MM.1S (cell line): ENCODE results near the gene CAMK2A.

Experiments used
- DNase-seq: peaks from one replicate; pipeline ENCODE4 v3.0.0-alpha.2; 2015
- H2AFZ ChIP-seq: fragments of 300-600 bp; sonication (generic); 2 replicates; pipeline ENCODE4 v1.6.0; 2016; ENCODE audit warnings: antibody characterized with exemption, low read length
- H3F3A ChIP-seq: fragments of 300-600 bp; sonication (generic); 2 replicates; pipeline ENCODE4 v1.6.1; 2016; ENCODE audit warnings: mild to moderate bottlenecking, antibody characterized with exemption, low read length, moderate library complexity, mixed read lengths; ENCODE audit not compliant: insufficient read depth
- H3K27ac ChIP-seq: fragments of 300-600 bp; sonication (generic); 2 replicates; pipeline ENCODE4 v1.5.1; 2016; ENCODE audit warnings: mild to moderate bottlenecking, low read length
- H3K27me3 ChIP-seq: fragments of 300-600 bp; sonication (generic); replicated peaks from 2 replicates; pipeline ENCODE4 v1.6.0; 2016; ENCODE audit warnings: low read length; ENCODE audit not compliant: insufficient read depth
- H3K36me3 ChIP-seq: fragments of 300-600 bp; sonication (generic); replicated peaks from 2 replicates; pipeline ENCODE4 v1.6.1; 2016; ENCODE audit warnings: mild to moderate bottlenecking, low read length, mixed read lengths; ENCODE audit not compliant: insufficient read depth
- H3K4me1 ChIP-seq: fragments of 300-600 bp; sonication (generic); 2 replicates; pipeline ENCODE4 v1.6.1; 2016; ENCODE audit warnings: low read length, mixed read lengths
- H3K4me2 ChIP-seq: fragments of 300-600 bp; sonication (generic); 2 replicates; pipeline ENCODE4 v1.6.0; 2016; ENCODE audit warnings: low read depth, low read length
- H3K4me3 ChIP-seq: fragments of 300-600 bp; sonication (generic); 2 replicates; pipeline ENCODE4 v1.5.1; 2016; ENCODE audit warnings: low read length, mixed read lengths
- H3K79me2 ChIP-seq: fragments of 300-600 bp; sonication (generic); 2 replicates; pipeline ENCODE4 v1.6.1; 2016; ENCODE audit warnings: mixed run types, low read length, mixed read lengths
- H3K9ac ChIP-seq: fragments of 300-600 bp; sonication (generic); 2 replicates; pipeline ENCODE4 v1.6.1; 2016; ENCODE audit warnings: low read length, mixed read lengths
- H3K9me2 ChIP-seq: fragments of 300-600 bp; sonication (generic); replicated peaks from 2 replicates; pipeline ENCODE4 v1.6.1; 2016; ENCODE audit warnings: mild to moderate bottlenecking, low read length, mixed read lengths; ENCODE audit not compliant: insufficient read depth
- H3K9me3 ChIP-seq: fragments of 300-600 bp; sonication (generic); replicated peaks from 2 replicates; pipeline ENCODE4 v1.6.1; 2016; ENCODE audit warnings: mild to moderate bottlenecking, low read length, mixed read lengths; ENCODE audit not compliant: insufficient read depth
- H4K20me1 ChIP-seq: fragments of 300-600 bp; sonication (generic); 2 replicates; pipeline ENCODE4 v1.6.1; 2016; ENCODE audit warnings: mild to moderate bottlenecking, low read length, moderate library complexity, mixed read lengths; ENCODE audit not compliant: insufficient read depth
- EZH2 ChIP-seq: fragments of 300-600 bp; sonication (generic); optimal IDR thresholded peaks from 2 replicates; pipeline ENCODE3; 2017; ENCODE audit warnings: low read depth, mild to moderate bottlenecking, antibody characterized with exemption, low read length, mixed read lengths
- EZH2phosphoT487 ChIP-seq: fragments of 300-600 bp; sonication (generic); IDR thresholded peaks from 2 replicates; pipeline ENCODE4 v1.6.1; 2018; ENCODE audit warnings: antibody characterized with exemption, low read length
- TF ChIP-seq, protein P1 (sequence below): fragments of 300-600 bp; sonication (generic); IDR thresholded peaks from 2 replicates; pipeline ENCODE4 v1.5.1; 2016; ENCODE audit warnings: antibody characterized with exemption, low read length, mixed read lengths

Gene CAMK2A

DNA sequence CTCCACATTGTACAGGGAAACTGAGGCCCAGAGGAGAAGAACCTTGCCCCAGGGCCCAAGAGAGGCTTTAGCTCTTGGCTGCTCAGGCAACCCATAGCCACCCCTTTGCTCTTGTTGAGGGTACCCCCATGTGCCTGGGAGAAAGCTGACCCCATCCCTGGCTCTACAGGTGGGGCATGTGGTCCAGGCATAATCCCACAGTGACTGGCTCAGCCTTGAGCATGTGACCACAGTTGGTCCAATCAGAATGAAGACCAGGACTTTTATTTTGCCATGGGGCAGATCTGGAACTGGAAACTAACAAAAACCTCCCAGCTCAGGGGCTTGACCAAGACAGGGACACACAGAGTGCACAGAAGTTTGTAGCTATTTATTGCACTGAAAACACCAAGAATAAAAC, 70.4 kb downstream of the CAMK2A start:
- Histone ChIP-seq H4K20me1 (no peaks in the 10 kb centered on the region), H3K4me2 (no peak overlapping the region), H2AFZ (no peak overlapping the region), H3K9me3 (no peaks in the 10 kb centered on the region), H3K36me3 (no peaks in the 10 kb centered on the region), H3K27ac (no peak overlapping the region), H3K4me3 (no peak overlapping the region), H3K9ac (no peak overlapping the region), H3K79me2 (no peaks in the 10 kb centered on the region), H3K9me2 (no peaks in the 10 kb centered on the region), H3F3A (no peaks in the 10 kb centered on the region), H3K27me3 (no peaks in the 10 kb centered on the region), H3K4me1 (no peaks in the 10 kb centered on the region)
- TF ChIP-seq, protein P1, sequence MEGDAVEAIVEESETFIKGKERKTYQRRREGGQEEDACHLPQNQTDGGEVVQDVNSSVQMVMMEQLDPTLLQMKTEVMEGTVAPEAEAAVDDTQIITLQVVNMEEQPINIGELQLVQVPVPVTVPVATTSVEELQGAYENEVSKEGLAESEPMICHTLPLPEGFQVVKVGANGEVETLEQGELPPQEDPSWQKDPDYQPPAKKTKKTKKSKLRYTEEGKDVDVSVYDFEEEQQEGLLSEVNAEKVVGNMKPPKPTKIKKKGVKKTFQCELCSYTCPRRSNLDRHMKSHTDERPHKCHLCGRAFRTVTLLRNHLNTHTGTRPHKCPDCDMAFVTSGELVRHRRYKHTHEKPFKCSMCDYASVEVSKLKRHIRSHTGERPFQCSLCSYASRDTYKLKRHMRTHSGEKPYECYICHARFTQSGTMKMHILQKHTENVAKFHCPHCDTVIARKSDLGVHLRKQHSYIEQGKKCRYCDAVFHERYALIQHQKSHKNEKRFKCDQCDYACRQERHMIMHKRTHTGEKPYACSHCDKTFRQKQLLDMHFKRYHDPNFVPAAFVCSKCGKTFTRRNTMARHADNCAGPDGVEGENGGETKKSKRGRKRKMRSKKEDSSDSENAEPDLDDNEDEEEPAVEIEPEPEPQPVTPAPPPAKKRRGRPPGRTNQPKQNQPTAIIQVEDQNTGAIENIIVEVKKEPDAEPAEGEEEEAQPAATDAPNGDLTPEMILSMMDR = no peak
- TF ChIP-seq EZH2phosphoT487 (no peak), EZH2 (no peak)
- no peak for DNase-seq

DNA sequence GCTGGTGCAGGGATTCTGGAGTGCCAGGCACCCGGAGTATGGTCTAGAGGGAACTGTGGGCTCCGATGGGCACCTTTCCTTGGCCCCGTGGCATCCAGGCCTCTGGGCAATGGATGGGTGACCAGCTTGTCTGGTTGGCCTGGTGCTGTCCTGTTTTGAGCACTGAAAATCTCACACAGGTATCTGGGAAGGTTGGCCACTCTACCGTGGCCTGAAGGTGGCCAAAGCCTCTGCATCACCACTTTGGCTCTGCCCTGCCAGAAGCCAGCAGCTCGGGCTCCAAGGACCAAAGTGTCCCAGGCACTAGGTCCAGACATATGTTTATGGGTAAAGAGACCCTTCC, 70.9 kb downstream of the CAMK2A start:
- TF ChIP-seq, protein P1 = no peak
- TF ChIP-seq EZH2phosphoT487 (no peak), EZH2 (no peak)
- Histone ChIP-seq H2AFZ (no peak overlapping the region), H3K4me3 (no peak overlapping the region), H3K27ac (no peak overlapping the region), H4K20me1 (no peaks in the 10 kb centered on the region), H3K9ac (no peak overlapping the region), H3K9me2 (no peaks in the 10 kb centered on the region), H3K79me2 (no peaks in the 10 kb centered on the region), H3K27me3 (no peaks in the 10 kb centered on the region), H3K4me1 (no peaks in the 10 kb centered on the region), H3K4me2 (no peak overlapping the region), H3F3A (no peaks in the 10 kb centered on the region), H3K9me3 (no peaks in the 10 kb centered on the region), H3K36me3 (no peaks in the 10 kb centered on the region)
- no peak for DNase-seq

- no peak overlapping the region for H3K4me2 ChIP-seq
- H3K27me3 ChIP-seq = no peaks in the 10 kb centered on the region
- no peaks in the 10 kb centered on the region for H3K9me3 ChIP-seq
- H4K20me1 ChIP-seq = no peaks in the 10 kb centered on the region
- no peak overlapping the region for H3K27ac ChIP-seq
- H2AFZ ChIP-seq = no peak overlapping the region
- no peak overlapping the region for H3K9ac ChIP-seq
- H3K36me3 ChIP-seq = no peaks in the 10 kb centered on the region
- no peak for TF ChIP-seq EZH2phosphoT487
- TF ChIP-seq, protein P1 = peak; percentile 87
- no peaks in the 10 kb centered on the region for H3K9me2 ChIP-seq
- H3F3A ChIP-seq = no peaks in the 10 kb centered on the region
- DNase-seq = peak; percentile 82
- no peaks in the 10 kb centered on the region for H3K4me1 ChIP-seq
- H3K79me2 ChIP-seq = no peaks in the 10 kb centered on the region
- H3K4me3 ChIP-seq = no peak overlapping the region
Measured at GRCh38 chr5:150217873-150218692, 71.5 kb downstream of the CAMK2A start.
